ENCODE results near the gene LRRTM4.

DNA sequence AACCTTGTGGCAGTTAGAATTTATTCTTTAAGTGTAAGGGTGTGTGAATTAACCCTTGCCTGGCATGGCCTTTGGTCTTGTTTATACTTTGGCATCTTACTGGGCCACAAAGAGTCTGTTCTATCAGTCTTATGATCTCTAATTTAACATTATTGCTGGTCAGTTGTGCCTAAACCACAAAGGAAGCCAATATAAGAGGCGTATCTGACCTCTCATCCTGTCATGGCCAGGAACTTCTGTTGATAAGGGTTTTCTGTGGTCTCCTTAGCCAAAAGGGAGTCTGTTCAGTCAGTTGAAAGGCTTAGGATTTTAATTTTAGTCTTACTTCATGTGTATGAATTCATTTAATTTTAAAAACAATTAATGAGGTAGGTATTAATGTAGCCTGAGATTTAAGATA is 127.2 kb downstream of the LRRTM4 start:
- TF ChIP-seq POLR2A (IDR thresholded peaks at IDR 0.05) = no peak
- TF ChIP-seq, protein P1, sequence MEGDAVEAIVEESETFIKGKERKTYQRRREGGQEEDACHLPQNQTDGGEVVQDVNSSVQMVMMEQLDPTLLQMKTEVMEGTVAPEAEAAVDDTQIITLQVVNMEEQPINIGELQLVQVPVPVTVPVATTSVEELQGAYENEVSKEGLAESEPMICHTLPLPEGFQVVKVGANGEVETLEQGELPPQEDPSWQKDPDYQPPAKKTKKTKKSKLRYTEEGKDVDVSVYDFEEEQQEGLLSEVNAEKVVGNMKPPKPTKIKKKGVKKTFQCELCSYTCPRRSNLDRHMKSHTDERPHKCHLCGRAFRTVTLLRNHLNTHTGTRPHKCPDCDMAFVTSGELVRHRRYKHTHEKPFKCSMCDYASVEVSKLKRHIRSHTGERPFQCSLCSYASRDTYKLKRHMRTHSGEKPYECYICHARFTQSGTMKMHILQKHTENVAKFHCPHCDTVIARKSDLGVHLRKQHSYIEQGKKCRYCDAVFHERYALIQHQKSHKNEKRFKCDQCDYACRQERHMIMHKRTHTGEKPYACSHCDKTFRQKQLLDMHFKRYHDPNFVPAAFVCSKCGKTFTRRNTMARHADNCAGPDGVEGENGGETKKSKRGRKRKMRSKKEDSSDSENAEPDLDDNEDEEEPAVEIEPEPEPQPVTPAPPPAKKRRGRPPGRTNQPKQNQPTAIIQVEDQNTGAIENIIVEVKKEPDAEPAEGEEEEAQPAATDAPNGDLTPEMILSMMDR (IDR thresholded peaks at IDR 0.05) = no peak

Data from lower leg skin (tissue), 3 donors.